NAMALWA (cell line): ENCODE data around the gene GP9.
A peak's percentile ranks its signal among the peaks of the same experiment; 100 is the strongest.

Source experiments
- DNase-seq: peaks from one replicate; pipeline ENCODE4 v3.0.0-alpha.2; 2015; ENCODE audit warnings: low spot score

GP9 gene

DNA sequence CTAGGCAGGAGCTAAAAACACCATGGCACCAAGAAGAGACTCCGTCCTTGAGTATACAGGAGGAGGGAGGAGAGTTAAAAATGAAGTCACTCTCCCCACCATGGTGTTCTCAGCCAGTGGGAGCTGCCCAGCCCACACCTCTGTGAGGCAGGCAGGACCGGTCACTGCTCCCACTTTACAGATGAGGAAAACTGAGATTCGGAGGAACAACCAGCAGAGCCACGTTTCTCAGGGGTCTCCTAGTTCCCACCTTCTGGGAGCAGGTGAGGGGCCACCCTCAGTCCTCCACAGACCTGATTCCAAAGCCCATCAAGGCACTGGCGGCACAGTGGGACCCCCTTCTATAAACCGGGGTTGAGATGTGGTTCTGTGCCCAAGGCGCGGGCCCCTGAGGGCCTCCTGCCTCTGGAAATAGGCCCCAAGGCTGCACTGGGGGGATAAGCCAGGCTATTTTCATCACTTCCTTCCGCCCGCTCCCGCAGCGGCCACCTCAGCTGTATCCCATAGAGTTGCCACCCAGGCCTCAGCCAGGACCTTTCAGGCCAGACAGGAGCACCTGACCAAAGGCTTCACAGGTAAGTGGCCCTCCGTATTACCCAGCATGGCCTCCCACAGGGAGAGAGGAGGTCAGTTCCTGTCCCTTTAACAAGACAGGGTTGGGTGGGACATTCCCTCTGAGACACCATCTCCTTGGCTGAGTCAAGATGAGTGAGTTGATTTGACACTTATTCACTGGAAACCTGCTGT lies at the start of gene GP9:
Gene GP9, plus strand, starts transcription at position 504 of the 747 bp plus-strand sequence. CDS start 961 bp downstream, outside the sequence.
- DNase-seq: no peak

DNA sequence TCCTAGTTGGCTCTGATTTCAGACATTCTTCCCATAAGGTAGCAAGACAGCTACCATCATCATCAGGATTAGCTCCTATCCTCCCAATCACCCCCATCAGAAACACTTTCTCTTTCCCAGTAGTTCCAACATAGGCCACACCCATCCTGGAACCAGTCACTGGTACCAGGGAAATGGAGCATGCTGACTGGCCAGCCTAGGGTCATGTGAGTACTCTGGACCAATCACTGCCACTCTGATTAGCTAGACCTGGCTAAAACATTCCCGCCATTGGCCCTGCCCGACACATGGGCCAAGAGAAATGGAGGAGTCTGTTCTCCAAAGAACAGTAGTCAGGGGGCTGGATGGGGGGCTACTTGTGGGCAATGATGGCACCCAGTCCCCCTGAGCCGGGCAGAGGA lies 47.1 kb upstream of the GP9 start:
- peak; percentile 73 for DNase-seq

DNA sequence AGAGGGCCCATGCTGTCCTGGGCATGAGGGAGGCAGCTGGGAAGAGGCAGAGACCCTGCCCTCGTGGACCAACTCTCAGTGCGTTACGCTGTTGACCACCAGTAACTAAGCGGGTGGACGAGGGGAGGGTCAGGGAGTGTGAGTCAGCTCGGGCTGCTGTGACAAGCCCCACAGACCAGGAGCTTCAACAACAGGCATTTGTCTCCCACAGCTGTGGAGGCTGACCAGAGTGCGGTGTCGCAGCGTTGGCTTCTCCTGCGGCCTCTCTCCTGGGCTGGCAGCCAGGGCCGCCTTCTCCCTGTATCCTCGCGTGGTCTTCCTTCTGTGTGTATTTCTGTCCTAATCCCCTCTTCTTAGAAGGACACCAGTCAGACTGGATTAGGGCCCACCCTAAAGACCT lies 46.4 kb upstream of the GP9 start:
- DNase-seq: no peak

DNA sequence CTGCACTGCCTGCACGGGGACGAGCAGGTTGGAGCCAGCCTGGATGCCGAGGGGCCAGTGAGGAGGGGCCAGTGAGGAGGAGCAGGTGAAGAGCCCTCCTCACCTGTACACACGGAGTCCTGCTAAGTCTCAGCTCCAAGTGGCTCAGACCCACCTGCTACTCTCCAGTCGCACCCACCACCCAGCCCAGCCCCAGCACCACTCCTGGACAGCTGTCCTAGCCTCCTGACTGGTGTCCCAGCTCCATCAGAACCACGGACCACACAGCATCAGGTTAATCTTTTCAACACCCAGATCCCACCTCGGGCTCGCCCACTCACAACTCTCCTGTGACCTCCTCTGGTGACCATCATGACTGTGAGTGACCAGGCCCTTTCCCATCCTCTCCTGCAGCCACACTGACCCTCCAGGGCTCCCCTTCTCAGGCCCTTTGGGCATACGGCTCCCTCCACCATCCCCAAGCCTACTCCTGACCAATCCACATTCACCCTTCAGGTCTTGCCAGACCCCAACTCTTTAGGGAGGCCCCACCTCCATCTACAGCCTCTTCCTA lies 45.7 kb upstream of the GP9 start:
- no peak for DNase-seq

DNA sequence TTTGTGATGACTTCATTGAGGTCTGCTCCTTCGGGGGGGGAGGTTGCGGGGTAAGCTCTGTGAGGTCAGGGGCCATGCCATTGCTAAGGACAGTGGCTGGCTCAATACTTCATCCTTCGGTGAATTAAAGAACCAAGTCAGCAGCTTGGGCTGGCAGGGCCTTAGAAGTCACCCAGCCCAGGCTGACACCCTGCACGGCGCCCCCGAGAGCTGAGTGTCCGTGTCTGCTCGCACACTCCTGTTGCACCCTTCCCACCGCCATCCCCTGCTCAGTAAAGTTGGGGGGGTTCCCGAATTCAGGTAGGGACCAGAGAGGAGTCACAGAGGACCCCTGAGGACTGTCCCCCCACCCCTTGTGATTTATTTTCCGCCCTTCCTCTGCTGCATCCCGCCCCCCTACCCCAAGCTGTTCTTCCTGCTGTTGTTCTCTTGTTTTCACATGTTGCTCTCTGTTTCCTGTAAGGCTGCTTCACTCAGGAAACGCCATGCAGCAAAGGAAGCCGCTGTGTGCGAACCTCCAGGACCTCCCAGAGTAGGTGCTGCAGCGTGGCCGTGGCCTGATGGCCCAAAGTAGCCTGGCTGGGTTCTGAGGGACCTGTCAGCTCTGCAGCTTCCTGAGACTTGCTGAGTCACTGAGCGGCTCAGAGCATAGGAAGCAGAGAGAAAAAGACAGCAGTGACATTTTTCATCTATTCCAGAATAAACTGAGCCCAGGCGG lies 45.0 kb upstream of the GP9 start:
- no peak for DNase-seq

DNA sequence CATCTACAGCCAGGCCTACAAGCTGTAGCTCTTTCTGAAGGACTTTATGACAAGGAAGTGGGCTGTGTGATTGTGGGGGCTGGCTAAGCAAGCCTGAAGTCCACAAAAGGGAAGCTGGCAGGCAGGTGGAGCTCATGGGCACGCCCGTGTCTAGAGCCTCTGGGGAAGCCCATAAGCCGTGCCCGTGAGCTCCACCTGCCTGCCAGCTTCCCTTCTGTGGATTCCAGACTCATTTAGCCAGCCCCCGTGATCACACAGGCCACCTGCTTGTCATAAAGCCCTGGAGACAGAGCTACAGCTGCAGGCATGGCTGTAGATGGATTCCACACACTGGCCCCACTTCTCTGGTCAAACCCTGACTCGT lies 44.2 kb upstream of the GP9 start:
- DNase-seq: peak; percentile 85

GRCh38 chr3:129016720-129017483 lies 43.7 kb upstream of the GP9 start:
- peak; percentile 16 for DNase-seq

GRCh38 chr3:129017484-129017899 lies 43.1 kb upstream of the GP9 start:
- DNase-seq: no peak

- no peak for DNase-seq
Measured at GRCh38 chr3:129018271-129018670, 42.3 kb upstream of the GP9 start.

- no peak for DNase-seq
Measured at GRCh38 chr3:129018751-129019150, 41.8 kb upstream of the GP9 start.

DNA sequence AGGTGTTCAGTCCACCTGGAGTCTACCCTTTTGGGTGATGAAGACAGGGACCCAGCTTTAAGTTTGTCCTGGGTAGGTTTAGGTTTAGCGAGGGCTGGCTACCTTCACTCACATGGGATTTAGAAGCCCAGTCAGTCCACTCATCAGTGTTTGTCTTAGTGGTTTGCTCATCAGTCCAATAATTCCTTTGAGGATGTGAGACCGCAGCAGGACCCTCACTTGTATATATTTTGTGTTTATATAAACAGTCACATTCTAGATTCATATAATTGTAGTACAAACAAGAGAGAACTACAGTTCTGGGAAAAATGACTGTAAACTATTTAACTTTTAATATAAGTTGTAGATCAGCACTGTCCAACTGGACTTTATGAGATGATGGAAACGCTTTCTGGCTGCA lies 41.3 kb upstream of the GP9 start:
- no peak for DNase-seq

- DNase-seq: no peak
Measured at GRCh38 chr3:129020691-129021090, 39.9 kb upstream of the GP9 start.

- no peak for DNase-seq
Measured at GRCh38 chr3:129021140-129021551, 39.4 kb upstream of the GP9 start.

- no peak for DNase-seq
Measured at GRCh38 chr3:129022114-129023007, 38.2 kb upstream of the GP9 start.

- DNase-seq: no peak
Measured at GRCh38 chr3:129023008-129023358, 37.6 kb upstream of the GP9 start.

DNA sequence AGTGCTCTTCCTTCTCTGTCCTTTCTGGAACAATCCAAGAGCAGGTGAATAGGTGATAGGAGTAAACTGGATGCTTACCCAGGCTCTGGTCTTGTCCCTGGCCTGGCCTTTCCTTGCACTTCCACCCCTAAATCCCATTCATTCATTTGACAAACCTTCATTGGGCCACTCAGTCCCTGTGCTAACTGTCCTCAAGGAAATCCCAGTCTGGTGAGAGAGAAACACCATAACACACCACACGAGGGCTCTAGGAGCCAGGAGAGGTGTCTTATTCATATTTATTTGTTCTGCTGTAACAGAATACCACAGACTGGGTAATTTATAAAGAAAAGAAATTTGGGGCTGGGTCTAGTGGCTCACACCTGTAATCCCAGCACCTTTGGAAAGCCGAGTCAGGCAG lies 36.7 kb upstream of the GP9 start:
- DNase-seq: peak; percentile 37

DNA sequence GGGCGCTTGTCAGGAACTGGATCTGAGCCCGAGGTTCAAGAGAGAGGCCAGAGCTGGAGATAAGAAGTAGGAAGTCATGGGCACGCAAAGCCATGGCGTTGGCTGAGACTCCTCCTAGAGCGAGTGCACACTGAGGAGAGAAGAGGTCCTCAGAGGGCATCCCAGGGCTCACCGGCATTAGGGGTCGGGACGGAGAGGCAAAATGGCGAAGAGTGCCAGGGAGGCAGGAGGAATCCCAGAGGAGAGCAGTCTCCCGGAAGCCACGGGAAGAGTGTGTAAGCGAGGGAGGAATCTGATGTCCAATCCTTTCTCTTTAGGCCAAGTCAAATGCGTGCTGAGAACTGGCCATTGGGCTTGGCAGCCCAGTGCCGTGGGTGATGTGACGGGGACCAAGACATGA lies 35.5 kb upstream of the GP9 start:
- DNase-seq: no peak

DNA sequence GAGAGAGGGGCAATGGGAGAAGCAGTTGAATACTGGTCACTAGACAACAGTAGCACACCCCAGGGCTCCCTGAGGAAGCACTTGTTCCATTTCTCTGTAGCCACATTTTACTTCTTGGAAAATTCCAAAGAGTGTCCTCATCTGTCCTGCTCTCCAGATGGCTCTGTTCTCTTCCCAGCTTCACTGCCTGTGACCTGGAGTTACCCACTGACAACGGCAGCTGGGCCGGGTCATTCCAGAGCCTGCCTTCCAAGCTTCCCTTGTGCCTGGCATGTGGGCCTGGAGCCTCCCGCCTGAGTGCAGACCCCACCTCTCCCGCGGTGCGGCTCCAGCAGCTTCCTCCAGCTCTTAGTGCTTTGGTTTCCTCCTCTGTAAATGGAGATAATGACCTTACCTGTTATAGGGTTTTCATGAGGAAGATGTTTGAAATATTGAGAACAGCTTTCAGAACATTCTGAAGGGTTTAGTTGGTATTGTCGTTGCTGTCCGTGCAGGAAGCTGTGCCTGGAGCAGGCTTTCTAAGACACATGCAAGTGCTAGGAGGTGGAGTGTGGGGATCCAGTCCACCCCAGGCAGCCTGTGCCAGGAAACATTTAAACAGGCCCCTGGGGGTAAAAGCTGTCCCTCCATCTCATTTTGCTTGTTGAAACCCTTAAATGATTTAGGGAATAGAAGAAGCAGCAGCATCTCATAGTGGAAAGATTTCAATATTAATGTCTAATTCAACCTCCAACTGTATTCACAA lies 34.7 kb upstream of the GP9 start:
- DNase-seq: no peak

GRCh38 chr3:129026728-129027543 lies 33.6 kb upstream of the GP9 start:
- DNase-seq: peak; percentile 97

DNA sequence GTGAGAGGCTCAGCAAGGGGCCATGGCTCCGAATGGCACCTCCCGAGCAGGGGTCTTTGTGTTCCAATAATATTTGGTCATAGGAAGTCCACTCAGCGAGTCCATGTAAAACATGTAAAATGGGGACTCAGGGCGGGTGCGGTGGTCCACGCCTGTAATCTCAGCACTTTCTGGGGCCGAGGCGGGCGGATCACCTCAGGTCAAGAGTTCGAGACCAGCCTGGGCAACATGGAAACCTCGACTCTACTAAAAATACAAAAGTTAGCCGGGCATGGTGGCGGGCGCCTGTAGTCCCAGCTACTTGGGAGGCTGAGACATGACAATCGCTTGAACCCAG lies 33.1 kb upstream of the GP9 start:
- no peak for DNase-seq
